Measurements from ENCODE around the gene ACOT8.
A peak's percentile ranks its signal among the peaks of the same experiment; 100 is the strongest.
"Not testable (repeated sequence)": the region's sequence is repeated elsewhere in the genome, so short reads cannot be mapped to it uniquely, and the experiment has no call there.

ACOT8 gene

GRCh38 chr20:45857114-45857881 is at the start of gene ACOT8, which contains the start of gene ZSWIM3:
TSS of gene ACOT8 (minus strand) at chr20:45857392. CDS start at chr20:45857315, 77 bp downstream.
TSS of gene ZSWIM3 (plus strand) at chr20:45857614. CDS start at chr20:45857826, 212 bp downstream.
- peak; percentile 99 for DNase-seq

GRCh38 chr20:45905505-45906079 is 48.4 kb upstream of the ACOT8 start:
- no peak for DNase-seq

GRCh38 chr20:45904583-45905504 is 47.7 kb upstream of the ACOT8 start:
- no peak for DNase-seq

- DNase-seq, result no peak
These were observed 45.1 kb upstream of the ACOT8 start for GRCh38 chr20:45902199-45902701.

GRCh38 chr20:45901332-45901731 is 44.1 kb upstream of the ACOT8 start:
- not testable (repeated sequence) for DNase-seq

GRCh38 chr20:45899046-45899835 is 42.0 kb upstream of the ACOT8 start:
- no peak for DNase-seq

GRCh38 chr20:45898285-45898684 is 41.1 kb upstream of the ACOT8 start:
- no peak for DNase-seq

- no peak for DNase-seq
These were observed 40.5 kb upstream of the ACOT8 start for GRCh38 chr20:45897692-45898091.

GRCh38 chr20:45897289-45897688 is 40.1 kb upstream of the ACOT8 start:
- no peak for DNase-seq

GRCh38 chr20:45896641-45897161 is 39.5 kb upstream of the ACOT8 start:
- DNase-seq, result no peak

GRCh38 chr20:45894797-45895196 is 37.6 kb upstream of the ACOT8 start:
- no peak for DNase-seq

- no peak for DNase-seq
These were observed 36.6 kb upstream of the ACOT8 start for GRCh38 chr20:45893831-45894230.

GRCh38 chr20:45892828-45893500 is 35.8 kb upstream of the ACOT8 start:
- DNase-seq, result no peak

GRCh38 chr20:45892049-45892825 is 35.0 kb upstream of the ACOT8 start:
- no peak for DNase-seq

- peak; percentile 71 for DNase-seq
These were observed 34.1 kb upstream of the ACOT8 start, which contains the start of the genes CTSA and NEURL2 for GRCh38 chr20:45890985-45891983. TSS of gene CTSA (plus strand) at chr20:45891335. CDS start at chr20:45891569, 234 bp downstream. TSS of gene NEURL2 (minus strand) at chr20:45891208. CDS start at chr20:45890991, 217 bp downstream.

GRCh38 chr20:45890077-45890984 is 33.1 kb upstream of the ACOT8 start:
- DNase-seq, result no peak

GRCh38 chr20:45888681-45889080 is 31.5 kb upstream of the ACOT8 start:
- DNase-seq, result no peak

GRCh38 chr20:45887346-45887715 is 30.1 kb upstream of the ACOT8 start, which contains the start of gene SPATA25:
TSS of gene SPATA25 (minus strand) at chr20:45887622. CDS start at chr20:45887590, 32 bp downstream.
- DNase-seq, result no peak

All from DMS 273 treated with DMSO at 0.1 percent for 48 hours (cell line).